Neural progenitor cell (in vitro differentiated cells): ENCODE results near the gene PITPNC1. TPM values are rescaled to one million over a fixed set of nuclear protein-coding genes. Genes with fewer than 3 reads are reported as not detected.
"Not testable (repeated sequence)": the region's sequence is repeated elsewhere in the genome, so short reads cannot be mapped to it uniquely, and the experiment has no call there.

Source experiments
- DNase-seq: peaks from one replicate; pipeline ENCODE4 v3.0.0-alpha.2; 2016; ENCODE audit warnings: low spot score
- H2AFZ ChIP-seq: fragments of 200-600 bp; sonication (generic); replicated peaks from 2 replicates; pipeline ENCODE4 v1.6.1; 2016; ENCODE audit warnings: antibody characterized with exemption
- H3F3A ChIP-seq: fragments of 200-600 bp; sonication (generic); 2 replicates; pipeline ENCODE4 v1.6.1; 2016; ENCODE audit warnings: antibody characterized with exemption, low read depth
- H3K27ac ChIP-seq: fragments of 200-600 bp; sonication (generic); 2 replicates; pipeline ENCODE4 v1.5.1; 2016; ENCODE audit warnings: mild to moderate bottlenecking
- H3K27me3 ChIP-seq: fragments of 200-600 bp; sonication (generic); 2 replicates; pipeline ENCODE4 v1.6.1; 2016; ENCODE audit warnings: mild to moderate bottlenecking, moderate library complexity
- H3K36me3 ChIP-seq: fragments of 200-600 bp; sonication (generic); 2 replicates; pipeline ENCODE4 v1.5.1; 2016
- H3K4me1 ChIP-seq: fragments of 200-600 bp; sonication (generic); 2 replicates; pipeline ENCODE4 v1.6.1; 2016; ENCODE audit warnings: mixed run types
- H3K4me2 ChIP-seq: fragments of 200-600 bp; sonication (generic); 2 replicates; pipeline ENCODE4 v1.6.1; 2016
- H3K4me3 ChIP-seq: fragments of 200-600 bp; sonication (generic); 2 replicates; pipeline ENCODE4 v1.5.1; 2016
- H3K79me2 ChIP-seq: fragments of 200-600 bp; sonication (generic); 2 replicates; pipeline ENCODE4 v1.6.1; 2016; ENCODE audit warnings: low read depth
- H3K9ac ChIP-seq: fragments of 200-600 bp; sonication (generic); 2 replicates; pipeline ENCODE4 v1.6.1; 2016
- H3K9me3 ChIP-seq: fragments of 200-600 bp; sonication (generic); 2 replicates; pipeline ENCODE4 v1.5.1; 2016; ENCODE audit warnings: low read depth
- H4K20me1 ChIP-seq: fragments of 200-600 bp; sonication (generic); 2 replicates; pipeline ENCODE4 v1.6.1; 2016; ENCODE audit warnings: low read depth
- H3K27ac Mint-ChIP-seq: 3 replicates; pipeline ENCODE4 v1.8.0; 2021; ENCODE audit warnings: mixed read lengths
- H3K27me3 Mint-ChIP-seq: 2 replicates; pipeline ENCODE4 v1.8.0; 2022; ENCODE audit warnings: low read depth, mild to moderate bottlenecking, inconsistent platforms, moderate library complexity, mixed read lengths; ENCODE audit not compliant: insufficient read depth
- H3K36me3 Mint-ChIP-seq: 3 replicates; pipeline ENCODE4 v1.8.0; 2021; ENCODE audit warnings: mixed read lengths
- H3K4me1 Mint-ChIP-seq: 3 replicates; pipeline ENCODE4 v1.8.0; 2021; ENCODE audit warnings: mixed read lengths
- H3K4me3 Mint-ChIP-seq: 3 replicates; pipeline ENCODE4 v1.8.0; 2021; ENCODE audit warnings: mild to moderate bottlenecking, moderate library complexity, mixed read lengths
- H3K9me3 Mint-ChIP-seq: 3 replicates; pipeline ENCODE4 v1.8.0; 2020; ENCODE audit warnings: mixed read lengths
- EZH2 ChIP-seq: fragments of 200-600 bp; sonication (generic); IDR thresholded peaks from 2 replicates; pipeline ENCODE4 v1.6.1; 2017; ENCODE audit warnings: antibody characterized with exemption, mild to moderate bottlenecking, moderate library complexity
- EZH2phosphoT487 ChIP-seq: fragments of 200-600 bp; sonication (generic); IDR thresholded peaks from 2 replicates; pipeline ENCODE4 v1.6.1; 2017; ENCODE audit warnings: antibody characterized with exemption
- total RNA-seq: library from RNA; depleted of rRNA; stranded (reverse); fragments of >200 nt; gene quantifications from 2 replicates; pipeline ENCODE4 v1.2.3, GENCODE V29; 2015; ENCODE audit warnings: low replicate concordance
- TF ChIP-seq, protein P1 (sequence below): fragments of 200-600 bp; sonication (generic); IDR thresholded peaks from 2 replicates; pipeline ENCODE4 v1.5.1; 2017; ENCODE audit warnings: antibody characterized with exemption, mild to moderate bottlenecking

PITPNC1 gene
- total RNA-seq, 1 donor from 2014 or later, result 8.1 TPM

DNA sequence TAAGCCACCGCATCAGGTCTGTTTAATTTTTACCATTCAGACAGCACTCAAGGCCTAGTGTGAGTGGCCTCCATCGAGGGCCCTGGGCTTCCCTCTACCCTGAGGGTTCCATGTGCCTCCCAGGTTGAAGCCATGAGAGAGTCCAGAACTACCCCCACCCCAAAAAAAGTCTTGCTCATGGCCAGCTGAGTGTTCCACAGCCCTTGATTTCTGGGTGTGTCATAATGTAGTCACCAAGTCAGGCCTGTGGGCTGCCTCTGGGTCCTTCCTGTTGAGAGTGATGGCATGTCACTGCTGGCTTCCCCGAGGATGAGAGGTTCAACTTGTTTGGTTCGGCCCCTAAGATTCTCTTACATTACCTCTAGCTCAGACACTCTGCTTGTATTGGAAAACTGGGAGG is 100.6 kb downstream of the PITPNC1 start:
- Mint-ChIP-seq H3K9me3 (no peaks in the 10 kb centered on the region), H3K4me3 (no peak overlapping the region), H3K27ac (peak overlapping the region; percentile 55), H3K4me1 (peaks cover 45% of the 10 kb centered on the region), H3K27me3 (peaks cover 2% of the 10 kb centered on the region), H3K36me3 (no peaks in the 10 kb centered on the region)
- TF ChIP-seq EZH2phosphoT487 (no peak), EZH2 (no peak)
- TF ChIP-seq, protein P1, sequence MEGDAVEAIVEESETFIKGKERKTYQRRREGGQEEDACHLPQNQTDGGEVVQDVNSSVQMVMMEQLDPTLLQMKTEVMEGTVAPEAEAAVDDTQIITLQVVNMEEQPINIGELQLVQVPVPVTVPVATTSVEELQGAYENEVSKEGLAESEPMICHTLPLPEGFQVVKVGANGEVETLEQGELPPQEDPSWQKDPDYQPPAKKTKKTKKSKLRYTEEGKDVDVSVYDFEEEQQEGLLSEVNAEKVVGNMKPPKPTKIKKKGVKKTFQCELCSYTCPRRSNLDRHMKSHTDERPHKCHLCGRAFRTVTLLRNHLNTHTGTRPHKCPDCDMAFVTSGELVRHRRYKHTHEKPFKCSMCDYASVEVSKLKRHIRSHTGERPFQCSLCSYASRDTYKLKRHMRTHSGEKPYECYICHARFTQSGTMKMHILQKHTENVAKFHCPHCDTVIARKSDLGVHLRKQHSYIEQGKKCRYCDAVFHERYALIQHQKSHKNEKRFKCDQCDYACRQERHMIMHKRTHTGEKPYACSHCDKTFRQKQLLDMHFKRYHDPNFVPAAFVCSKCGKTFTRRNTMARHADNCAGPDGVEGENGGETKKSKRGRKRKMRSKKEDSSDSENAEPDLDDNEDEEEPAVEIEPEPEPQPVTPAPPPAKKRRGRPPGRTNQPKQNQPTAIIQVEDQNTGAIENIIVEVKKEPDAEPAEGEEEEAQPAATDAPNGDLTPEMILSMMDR, result no peak
- DNase-seq, result no peak
- H3K27ac ChIP-seq, result no peak overlapping the region
- no peaks in the 10 kb centered on the region for H3K36me3 ChIP-seq
- H3K79me2 ChIP-seq, result no peaks in the 10 kb centered on the region
- H3K27me3 ChIP-seq, result no peaks in the 10 kb centered on the region
- H3K4me1 ChIP-seq, result peaks cover 34% of the 10 kb centered on the region
- H2AFZ ChIP-seq, result no peak overlapping the region
- peaks cover 36% of the 10 kb centered on the region for H3F3A ChIP-seq
- H3K9me3 ChIP-seq, result no peaks in the 10 kb centered on the region
- H4K20me1 ChIP-seq, result no peaks in the 10 kb centered on the region
- no peak overlapping the region for H3K9ac ChIP-seq
- no peak overlapping the region for H3K4me2 ChIP-seq
- H3K4me3 ChIP-seq, result no peak overlapping the region

DNA sequence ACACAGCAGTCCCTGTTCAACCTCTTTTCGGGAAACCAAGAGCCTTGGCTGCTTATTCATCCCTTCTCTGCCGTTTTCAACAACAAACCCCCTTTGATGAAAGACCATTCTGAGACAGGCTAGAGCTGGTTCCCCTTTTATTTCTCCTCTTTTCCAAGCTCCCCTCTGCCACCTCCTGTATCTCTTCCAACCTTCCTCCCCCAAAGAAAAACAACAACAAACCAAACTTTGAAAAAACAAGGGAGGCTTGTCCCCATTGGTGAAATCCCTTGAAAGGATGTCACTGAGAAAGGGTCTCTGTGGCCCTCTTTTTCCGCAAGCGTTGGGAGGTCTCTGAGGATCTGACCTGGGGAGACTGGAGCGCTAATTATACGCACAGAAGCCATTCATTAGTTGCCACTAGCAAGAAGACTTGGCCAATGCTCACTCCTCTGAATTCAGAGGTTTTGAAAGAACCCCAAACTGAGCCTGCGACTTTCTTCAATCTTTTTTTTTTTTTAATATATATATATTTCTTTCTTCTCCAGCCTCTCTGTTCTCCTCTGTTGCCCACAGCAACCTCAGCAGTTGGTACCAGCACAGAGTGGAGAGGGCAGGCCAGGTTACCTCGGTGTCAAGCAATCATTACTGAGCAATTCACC is 101.4 kb downstream of the PITPNC1 start:
- H3K9ac ChIP-seq, result no peak overlapping the region
- DNase-seq, result no peak
- Mint-ChIP-seq H3K9me3 (no peaks in the 10 kb centered on the region), H3K27me3 (peaks cover 2% of the 10 kb centered on the region), H3K36me3 (no peaks in the 10 kb centered on the region), H3K4me3 (no peak overlapping the region), H3K4me1 (peaks cover 45% of the 10 kb centered on the region), H3K27ac (peak overlapping the region; percentile 61)
- peak overlapping the region; percentile 46 for H3K4me2 ChIP-seq
- H3K79me2 ChIP-seq, result no peaks in the 10 kb centered on the region
- no peaks in the 10 kb centered on the region for H3K36me3 ChIP-seq
- no peaks in the 10 kb centered on the region for H3K9me3 ChIP-seq
- TF ChIP-seq EZH2 (no peak), EZH2phosphoT487 (no peak)
- TF ChIP-seq, protein P1, result no peak
- peak overlapping the region; percentile 60 for H3K27ac ChIP-seq
- no peaks in the 10 kb centered on the region for H3K27me3 ChIP-seq
- H4K20me1 ChIP-seq, result no peaks in the 10 kb centered on the region
- peaks cover 34% of the 10 kb centered on the region for H3K4me1 ChIP-seq
- no peak overlapping the region for H2AFZ ChIP-seq
- H3F3A ChIP-seq, result peaks cover 36% of the 10 kb centered on the region
- H3K4me3 ChIP-seq, result no peak overlapping the region

DNA sequence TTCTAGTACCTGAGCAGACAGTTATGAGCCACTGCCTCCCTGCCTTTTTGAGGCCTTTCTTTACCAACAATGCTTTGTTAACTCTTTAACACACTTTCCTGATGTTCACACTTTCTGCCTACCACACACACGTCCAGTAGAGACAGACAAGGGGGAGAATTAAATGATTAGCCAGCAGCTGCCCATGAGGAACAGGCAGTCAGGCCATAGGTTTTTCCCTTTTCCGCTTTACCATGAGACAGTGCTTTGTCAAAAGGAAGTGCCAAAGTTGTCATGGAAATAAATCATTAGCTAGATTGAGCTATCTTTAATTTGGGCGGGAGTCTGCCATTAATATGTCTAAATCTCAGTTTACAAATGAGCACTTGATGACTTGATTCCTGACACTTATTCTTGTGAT is 102.1 kb downstream of the PITPNC1 start:
- Histone ChIP-seq H3K9me3 (no peaks in the 10 kb centered on the region), H3K36me3 (no peaks in the 10 kb centered on the region), H3K79me2 (no peaks in the 10 kb centered on the region), H2AFZ (no peak overlapping the region), H4K20me1 (no peaks in the 10 kb centered on the region), H3K4me3 (no peak overlapping the region), H3K27ac (peak overlapping the region; percentile 60), H3K4me1 (peaks cover 34% of the 10 kb centered on the region), H3K27me3 (no peaks in the 10 kb centered on the region), H3F3A (peaks cover 32% of the 10 kb centered on the region), H3K4me2 (peak overlapping the region; percentile 46), H3K9ac (no peak overlapping the region)
- Mint-ChIP-seq H3K36me3 (peaks cover 1% of the 10 kb centered on the region), H3K9me3 (no peaks in the 10 kb centered on the region), H3K27ac (peak overlapping the region; percentile 61), H3K4me1 (peaks cover 42% of the 10 kb centered on the region), H3K4me3 (no peak overlapping the region), H3K27me3 (peaks cover 2% of the 10 kb centered on the region)
- TF ChIP-seq, protein P1, result no peak
- no peak for TF ChIP-seq EZH2phosphoT487
- no peak for TF ChIP-seq EZH2
- no peak for DNase-seq

DNA sequence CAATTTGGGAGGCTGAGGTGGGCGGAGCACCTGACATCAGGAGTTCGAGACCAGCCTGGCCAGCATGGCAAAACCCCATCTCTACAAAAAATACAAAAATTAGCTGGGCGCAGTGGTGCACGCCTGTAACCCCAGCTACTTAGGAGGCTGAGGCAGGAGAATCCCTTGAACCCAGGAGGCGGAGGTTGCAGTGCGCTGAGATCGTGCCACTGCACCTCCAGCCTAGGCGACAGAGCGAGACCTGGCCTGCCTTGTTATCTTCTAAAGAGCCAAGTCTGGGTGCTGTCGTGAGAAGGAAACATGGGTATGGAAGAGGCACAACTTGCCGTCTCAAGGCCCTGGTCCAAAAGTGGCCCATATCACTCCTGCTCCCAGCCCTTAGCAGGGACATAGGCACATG is 103.9 kb downstream of the PITPNC1 start:
- H3K9ac ChIP-seq, H3K9me3 ChIP-seq, H4K20me1 ChIP-seq, H3K9me3 Mint-ChIP-seq, H3K4me3 Mint-ChIP-seq, H3K4me3 ChIP-seq, H3K36me3 ChIP-seq, H2AFZ ChIP-seq, H3K27me3 ChIP-seq, H3K27ac Mint-ChIP-seq, H3K27me3 Mint-ChIP-seq, H3K4me2 ChIP-seq, H3K27ac ChIP-seq, H3K36me3 Mint-ChIP-seq, H3K79me2 ChIP-seq, DNase-seq: not testable (repeated sequence)
- peaks cover 25% of the 10 kb centered on the region for H3K4me1 ChIP-seq
- H3K4me1 Mint-ChIP-seq, result peaks cover 25% of the 10 kb centered on the region
- H3F3A ChIP-seq, result peaks cover 16% of the 10 kb centered on the region
